Left hindlimb (tissue), 1 donor: ENCODE data around the gene IPO4.

Experiments
- DNase-seq: peaks from one replicate; pipeline ENCODE4 v3.0.0-alpha.2; 2018

The IPO4 gene

DNA sequence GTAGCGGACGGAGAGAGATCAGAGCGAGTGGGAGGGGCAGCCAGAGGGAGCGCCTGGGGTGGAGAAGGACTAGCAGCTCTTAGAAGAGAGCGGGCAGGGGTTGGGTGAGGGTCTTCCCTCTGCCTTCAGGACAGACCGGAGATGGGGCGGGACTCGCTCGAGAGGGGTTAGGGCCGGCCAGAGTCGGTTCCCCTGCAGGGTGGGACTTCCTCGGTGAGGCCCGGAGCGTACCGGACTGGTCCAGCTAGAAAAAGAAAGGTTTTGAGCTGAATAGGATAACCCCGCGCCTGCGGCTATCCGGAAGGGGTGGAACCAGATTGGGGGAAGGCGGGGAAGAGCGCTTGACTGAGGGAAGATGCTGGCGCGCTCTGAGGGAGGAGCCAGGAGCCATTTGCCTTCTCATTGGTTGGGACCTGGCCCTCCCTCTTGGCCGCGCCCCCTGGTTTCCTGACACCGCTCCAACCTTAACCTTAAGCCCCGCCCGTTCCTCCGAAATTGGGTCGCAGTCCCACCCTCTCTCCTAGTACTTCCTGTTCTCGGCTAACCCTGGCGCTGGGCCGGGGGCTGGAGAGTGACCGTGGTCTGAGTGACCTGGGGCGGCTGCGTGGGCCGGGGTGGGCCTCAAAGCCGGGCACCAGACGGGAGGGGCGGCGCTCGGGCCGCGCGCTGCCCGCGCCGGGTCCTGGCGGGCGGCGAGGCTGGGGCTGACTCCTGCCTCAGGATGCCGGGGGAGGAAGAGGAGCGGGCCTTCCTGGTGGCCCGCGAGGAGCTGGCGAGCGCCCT, 41.4 kb downstream of the IPO4 start, which contains the start of gene RNF31:
RNF31 (plus strand) TSS at position 521 of the 783 bp plus-strand sequence; CDS start at position 722, 201 bp downstream.
- DNase-seq: peak; percentile 98

DNA sequence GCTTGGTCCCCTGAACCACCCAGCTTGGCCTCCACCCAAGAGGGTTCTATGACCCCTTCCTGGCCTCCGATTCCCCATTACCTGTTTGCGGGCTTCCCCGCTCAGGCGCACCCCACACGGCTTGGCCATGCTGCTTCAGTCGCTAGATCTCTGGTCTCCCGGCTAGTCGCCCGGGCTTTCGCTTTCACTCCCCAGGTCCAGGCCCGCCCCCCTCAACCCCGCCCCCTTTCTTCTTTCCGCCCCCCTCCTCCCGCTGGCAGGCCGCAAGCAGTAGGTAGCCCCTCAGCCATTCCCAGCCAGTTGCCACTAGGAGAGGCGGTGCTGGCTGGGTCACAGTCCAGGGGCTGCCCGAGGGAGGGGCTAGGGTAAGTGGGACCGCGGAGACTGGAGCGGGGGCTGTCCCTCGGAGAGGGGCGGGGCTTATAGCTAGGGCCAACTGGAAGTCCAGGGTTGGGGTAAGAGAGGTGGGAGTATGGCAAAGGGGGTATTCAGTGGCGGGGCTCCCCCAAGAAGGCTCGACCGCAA, 42.1 kb downstream of the IPO4 start, which contains the start of gene PSME2:
PSME2 (minus strand) TSS at position 158 of the 525 bp plus-strand sequence; CDS start at position 129, 29 bp downstream.
- peak; percentile 97 for DNase-seq

DNA sequence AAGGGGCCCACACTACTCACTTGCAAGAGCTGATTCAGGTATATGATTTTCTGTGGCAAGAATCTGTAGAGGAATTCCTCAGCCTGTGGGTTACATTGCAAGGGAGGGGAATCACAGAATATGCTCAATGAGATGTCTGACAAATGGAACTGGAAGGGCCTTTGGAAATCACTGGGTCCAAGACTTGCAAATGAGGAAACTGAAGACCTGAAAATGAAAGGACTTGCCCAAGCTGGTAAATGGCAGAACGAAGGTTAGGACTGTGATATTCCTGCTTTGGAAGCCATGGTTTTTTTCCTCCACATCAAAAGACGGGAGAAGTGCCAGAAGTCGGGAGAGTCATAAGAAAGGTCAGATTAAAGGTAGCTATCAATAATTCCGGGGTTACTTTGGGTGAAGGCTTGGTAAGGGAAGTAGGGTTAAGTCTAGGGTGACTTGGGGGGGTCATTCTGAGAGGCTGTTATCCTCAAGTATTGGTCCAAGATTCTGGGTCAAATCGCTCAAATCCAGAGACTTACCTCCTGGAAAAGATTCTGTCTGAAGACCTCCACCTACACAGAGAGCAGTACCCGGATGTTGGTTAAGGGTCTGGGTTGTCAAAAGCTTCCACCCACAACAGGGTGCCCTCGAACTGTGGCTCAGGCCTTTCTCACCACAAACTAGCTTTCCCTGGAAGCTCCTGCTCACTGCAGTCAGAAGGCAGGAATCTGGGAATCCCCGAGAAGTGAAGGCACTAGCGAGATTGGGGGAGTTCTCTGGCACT, 42.7 kb downstream of the IPO4 start:
- DNase-seq: no peak

DNA sequence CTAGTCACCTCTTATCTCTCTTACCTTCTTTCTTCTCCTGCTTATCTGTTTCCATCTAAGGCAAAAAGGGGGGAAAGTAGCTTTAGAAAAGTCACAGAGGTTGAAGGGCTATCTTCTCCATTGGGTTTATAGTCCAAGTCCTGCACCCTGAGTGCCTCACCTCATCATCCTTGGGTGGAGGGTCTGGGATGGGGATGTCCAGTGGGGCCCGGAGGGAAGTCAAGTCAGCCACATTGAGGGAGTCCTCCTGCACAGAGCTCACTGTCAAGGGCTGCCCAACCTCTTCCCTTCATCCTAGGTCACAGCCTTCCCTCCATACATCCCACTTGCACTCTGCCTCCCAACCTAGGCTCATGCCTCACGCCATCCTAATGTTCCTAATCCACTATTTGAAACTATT, 43.4 kb downstream of the IPO4 start:
- no peak for DNase-seq

DNA sequence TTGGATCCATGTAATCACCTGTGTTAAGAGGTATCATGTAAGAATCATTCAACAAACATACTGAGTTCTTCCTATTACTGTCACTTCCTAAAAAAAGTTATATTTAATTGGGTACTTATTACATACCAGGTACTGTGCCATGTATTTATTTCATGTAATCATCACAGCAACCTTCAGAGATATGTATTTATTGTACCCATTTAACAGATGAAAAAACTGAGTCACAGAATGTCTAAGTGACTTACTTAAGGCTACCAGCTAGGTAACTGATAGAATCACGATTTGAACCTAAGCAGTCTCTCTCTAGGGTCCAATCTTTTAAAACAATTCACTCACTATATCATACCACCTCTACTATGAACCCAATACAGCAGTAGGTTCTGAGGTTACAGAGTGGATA, 44.2 kb downstream of the IPO4 start:
- DNase-seq: no peak

DNA sequence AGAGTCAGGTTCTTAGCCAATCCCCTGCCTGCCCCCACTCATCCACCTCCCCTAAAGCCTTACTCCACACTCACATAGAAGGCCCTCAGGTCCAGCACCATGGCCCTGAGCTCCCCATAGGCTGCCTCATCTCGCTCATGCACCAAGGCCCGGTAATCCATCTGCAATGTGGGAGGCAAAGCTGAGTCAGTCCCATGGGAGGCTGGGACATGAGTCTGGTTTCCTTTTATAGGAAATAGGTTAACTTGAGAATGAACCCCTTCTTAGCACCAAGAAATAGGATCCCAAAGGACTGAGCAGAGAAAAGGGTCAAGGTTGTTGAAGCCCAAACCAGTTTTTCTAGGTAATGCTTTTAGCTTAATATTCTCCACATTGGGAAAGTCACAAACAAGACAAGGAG, 45.1 kb downstream of the IPO4 start:
- no peak for DNase-seq

DNA sequence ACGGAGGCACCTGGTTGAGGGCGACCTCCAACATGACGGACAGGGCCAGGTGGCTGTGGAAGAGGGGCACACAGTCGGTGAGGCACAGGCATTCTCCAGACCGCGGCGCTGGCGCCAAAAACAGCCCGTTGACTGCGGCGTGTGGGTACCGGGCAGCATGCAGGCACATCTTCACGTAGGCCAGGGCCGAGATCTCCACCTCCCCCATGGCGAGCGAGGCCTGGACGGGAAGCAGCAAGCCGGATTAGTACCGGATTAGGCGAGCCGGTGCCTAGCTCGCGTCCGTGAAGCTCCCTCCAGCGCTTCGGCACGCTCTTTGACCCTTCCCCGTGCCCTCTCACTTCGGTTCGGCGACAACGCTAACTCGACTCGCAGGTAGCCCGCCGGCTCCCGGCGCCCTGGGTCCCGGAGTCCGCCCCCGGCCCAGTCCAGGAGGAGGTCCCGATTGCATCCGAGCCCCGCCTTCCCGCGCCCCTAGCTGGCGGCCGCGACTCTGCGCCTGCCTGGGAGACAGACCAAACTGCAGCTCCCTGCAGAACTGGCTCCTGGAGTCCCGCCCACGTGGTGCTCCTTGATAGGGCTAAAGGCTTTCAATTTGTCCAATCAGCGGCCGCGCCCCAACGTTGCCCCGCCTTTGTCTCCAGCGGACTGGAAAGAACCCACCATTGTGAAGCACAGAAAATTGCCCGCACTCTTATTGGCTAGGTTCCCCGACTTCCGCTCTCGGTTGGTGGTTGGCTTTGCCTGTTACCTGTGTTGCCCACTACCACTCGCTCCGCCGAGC, 47.3 kb downstream of the IPO4 start, which contains the start of gene EMC9:
EMC9 (minus strand) TSS at position 495 of the 784 bp plus-strand sequence; CDS start at position 208, 287 bp downstream.
- peak; percentile 99 for DNase-seq

DNA sequence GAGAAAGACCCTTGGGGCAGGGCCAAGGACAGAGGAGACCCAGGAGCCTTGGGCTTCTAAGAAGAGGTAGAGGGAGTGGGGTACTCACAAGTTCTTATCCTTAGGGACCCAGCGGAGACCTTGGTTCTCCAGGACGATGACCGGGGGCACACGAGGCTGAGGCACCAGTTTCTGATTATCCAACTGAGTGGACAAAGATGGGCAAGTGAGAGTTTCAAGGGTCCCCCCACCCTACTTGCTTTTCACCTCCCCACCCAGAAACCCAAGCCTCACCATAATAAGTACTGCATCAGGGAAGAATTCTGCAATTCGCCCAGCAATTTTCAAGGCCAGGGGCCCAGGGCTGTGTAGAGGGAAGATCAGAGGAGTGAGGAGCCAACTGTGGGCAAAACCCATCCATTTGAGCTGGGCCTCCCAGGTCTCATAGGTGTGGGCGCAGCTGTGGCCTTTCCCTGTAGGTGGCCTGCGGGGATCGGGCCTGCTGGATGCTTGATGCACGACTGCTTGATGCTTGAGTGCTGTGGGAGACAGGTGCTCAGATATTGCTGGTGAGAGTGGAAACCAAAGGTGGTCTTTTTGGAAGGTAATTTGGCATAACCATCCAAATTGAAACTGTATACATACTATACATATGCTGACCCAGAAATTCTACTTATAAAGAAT, 49.2 kb downstream of the IPO4 start:
- no peak for DNase-seq

DNA sequence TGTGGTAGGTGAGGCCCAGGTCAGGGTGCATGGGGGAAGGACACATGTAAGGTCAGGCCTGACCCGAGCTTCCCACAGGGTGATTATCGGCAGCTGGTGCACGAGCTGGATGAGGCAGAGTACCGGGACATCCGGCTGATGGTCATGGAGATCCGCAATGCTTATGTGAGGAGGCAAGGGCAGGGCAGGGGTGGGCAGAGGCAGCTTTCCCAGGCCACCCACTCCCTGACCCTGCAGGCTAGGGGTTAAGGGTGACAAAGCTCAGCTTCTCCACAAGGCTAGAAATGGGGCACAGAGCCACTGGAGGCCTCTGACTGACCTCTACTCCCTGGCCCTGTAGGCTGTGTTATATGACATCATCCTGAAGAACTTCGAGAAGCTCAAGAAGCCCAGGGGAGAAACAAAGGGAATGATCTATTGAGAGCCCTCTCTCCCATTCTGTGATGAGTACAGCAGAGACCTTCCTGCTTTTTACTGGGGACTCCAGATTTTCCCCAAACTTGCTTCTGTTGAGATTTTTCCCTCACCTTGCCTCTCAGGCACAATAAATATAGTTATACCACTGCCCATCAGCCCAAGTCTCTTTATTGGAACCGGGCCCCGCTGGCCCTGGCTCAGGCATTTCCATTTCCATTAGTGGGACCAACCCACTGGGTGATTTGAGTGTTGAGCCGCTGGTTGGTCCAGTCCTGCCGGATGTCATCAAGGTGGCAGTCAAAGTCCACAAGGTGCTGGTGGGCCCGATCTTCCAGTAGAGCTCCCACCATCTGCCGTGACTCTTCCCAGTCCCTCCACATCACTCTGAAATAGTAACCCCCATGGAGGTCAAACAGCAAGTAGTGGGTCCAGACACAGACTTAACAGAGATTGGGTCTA, 50.0 kb downstream of the IPO4 start:
- no peak for DNase-seq

DNA sequence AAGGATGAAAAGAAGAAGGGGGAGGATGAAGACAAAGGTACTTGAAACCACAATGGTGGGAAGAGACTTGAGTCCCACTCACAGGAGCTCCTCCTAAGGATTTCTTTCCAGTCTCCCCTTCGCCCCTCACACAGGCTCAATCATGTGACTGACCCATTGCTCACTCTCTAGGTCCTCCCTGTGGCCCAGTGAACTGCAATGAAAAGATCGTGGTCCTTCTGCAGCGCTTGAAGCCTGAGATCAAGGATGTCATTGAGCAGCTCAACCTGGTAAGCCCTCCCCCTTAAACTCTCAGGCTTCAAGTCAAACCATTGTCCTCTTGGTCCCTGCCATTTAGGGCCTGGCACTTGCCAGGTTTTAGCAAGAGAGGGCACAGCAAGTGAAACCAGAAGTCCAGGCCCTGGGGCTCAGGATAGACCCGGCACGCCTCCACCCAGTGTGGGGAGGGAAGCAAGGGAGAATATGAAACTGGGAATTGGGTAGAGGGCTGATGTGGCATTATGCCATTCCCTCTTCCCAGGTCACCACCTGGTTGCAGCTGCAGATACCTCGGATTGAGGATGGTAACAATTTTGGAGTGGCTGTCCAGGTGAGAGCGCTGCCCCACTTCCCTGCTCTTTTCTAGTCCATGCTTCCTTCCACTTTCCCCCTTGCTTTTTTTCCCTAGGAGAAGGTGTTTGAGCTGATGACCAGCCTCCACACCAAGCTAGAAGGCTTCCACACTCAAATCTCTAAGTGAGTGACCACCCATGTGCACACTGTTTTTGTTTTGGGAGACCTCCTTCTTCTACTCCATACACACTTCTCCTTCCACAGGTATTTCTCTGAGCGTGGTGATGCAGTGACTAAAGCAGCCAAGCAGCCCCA, 50.9 kb downstream of the IPO4 start:
- DNase-seq: no peak

DNA sequence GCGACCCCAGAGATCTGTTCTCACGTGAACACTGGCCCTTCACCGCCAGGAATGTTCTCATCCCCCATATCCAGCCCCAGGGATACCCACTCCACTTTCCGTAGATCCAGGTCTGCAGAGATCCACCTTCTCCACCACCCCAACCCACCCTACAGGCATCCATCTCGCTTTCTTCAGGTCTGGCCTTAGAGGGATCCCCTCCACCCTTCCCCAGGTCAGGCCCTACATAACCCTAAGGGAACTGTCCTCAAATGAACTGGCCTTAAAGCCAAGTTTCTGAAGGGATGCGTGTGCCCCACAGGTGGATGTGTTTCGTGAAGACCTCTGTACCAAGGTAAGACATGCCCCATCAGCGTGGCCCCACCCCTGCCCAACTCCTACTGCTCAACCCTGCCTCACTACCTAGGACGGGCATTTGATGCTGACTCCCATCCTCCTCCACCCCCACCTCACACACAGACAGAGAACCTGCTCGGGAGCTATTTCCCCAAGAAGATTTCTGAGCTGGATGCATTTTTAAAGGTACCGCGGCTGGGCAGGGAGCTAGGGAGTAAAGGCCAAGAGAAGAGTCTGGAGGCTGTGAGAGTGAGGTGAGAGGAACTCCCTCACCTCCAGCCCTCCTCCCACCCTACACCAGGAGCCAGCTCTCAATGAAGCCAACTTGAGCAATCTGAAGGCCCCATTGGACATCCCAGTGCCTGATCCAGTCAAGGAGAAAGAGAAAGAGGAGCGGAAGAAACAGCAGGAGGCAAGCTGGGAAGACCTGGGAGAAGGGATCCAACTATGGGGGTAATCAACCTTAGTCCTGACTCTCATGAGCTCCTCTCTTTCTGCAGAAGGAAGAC, 51.7 kb downstream of the IPO4 start:
- no peak for DNase-seq

DNA sequence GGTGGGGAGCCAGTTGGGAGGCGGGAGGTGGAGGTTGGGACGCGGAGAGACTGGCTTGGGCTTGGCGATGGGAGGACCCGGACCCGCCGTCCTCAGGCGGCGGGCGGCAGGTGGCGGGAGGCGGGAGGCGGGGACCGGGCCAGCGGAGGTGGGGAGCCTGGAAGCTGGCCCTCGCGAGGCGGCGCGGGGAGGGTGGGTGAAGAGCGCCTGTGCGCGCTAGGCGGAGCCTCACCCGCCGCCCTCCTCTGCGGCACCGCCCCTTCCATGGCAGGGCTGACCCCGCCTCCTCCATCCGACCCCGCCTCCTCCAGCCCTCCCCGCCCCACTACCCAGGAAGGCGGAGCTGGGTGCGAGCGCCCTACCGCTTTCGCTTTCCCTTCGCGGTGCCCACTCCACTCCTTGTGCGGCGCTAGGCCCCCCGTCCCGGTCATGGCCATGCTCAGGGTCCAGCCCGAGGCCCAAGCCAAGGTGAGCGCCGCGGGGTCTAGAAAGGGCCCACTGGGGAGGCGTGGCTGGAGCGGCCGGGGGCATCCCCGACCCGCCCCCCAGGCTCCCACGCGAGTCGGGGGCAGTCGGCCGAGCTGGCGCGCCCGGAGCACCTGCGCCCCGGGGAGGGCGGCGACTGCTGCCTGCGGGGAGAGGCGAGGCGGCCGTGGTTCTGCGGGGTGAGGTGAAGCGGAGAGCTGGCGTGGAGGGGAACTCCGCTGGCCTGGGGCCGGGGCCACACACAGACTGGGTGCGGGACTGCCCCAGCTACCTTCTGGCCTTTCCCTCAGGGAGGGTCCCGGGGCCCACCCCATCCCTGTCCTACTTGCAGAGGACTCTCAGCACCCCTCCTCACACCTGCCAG, 52.6 kb downstream of the IPO4 start, which contains the start of gene PSME1:
PSME1 (plus strand) TSS at position 361 of the 850 bp plus-strand sequence; CDS start at position 430, 69 bp downstream.
- peak; percentile 93 for DNase-seq

DNA sequence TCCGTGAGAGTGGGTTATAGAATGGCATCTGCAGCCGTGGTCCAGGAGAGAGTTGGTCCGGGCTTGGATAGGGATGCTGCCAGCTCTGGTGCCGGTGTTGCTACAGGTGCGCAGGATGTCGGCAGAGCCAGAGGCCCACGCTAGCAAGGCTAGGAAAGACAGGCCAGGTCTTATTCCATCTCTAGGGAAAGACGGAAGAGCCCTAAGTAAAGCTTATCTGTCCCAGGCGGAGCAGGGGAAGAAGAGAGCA, 53.1 kb downstream of the IPO4 start:
- DNase-seq: no peak

DNA sequence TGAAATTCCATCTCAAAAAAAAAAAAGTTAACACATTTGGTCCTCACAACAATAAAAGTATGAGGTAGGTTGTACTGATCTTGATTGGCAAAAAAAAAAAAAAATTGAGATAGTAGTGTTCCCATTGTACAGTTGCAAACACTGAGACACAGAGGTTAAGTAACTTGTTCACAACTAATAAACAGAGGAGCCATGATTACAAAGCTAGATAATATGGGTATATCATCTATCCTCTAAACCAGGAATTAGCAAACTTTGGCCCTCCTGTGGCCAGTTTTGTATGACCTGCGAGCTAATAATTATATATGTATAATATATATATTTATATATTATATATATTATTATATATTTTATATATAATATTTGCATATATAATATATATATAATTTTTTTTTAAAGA, 54.9 kb downstream of the IPO4 start:
- DNase-seq: no peak

DNA sequence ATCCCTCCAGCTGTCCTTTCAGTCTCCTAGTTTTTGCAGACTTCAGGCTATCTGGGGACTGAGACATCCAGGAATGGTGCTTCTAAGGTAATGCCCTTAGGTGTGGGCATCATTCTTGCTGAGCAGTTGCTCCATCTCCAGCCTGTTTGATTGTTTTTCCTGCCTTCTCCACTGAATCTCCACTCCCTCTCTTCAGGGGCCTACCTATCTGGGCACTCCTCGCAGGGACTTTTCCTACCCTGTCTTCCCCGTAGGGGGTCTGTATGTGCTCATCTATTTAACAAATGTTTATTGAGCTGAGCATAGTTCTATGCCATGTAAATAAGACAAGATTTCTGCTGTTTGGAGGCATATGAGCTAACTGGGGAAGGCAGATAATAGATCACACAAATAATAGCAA, 55.6 kb downstream of the IPO4 start:
- no peak for DNase-seq

DNA sequence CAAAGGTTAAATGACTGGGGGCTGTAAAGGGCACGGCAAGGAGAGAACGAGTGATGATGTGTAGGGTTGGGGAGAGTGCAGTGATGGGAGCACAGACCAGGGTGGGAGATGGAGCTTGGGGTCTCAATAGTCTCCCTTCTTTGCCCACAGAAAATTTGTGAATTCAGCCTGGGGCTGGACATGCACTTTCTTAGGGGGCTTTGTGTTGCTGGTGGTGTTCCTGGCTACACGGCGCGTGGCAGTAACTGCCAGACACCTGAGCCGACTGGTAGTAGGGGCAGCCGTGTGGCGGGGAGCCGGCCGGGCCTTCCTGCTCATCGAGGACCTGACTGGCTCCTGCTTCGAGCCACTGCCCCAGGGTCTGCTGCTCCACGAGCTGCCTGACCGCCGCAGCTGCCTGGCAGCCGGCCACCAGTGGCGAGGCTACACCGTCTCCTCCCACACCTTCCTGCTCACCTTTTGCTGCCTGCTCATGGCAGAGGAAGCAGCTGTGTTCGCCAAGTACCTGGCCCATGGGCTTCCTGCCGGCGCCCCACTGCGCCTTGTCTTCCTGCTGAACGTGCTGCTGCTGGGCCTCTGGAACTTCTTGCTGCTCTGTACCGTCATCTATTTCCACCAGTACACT, 56.4 kb downstream of the IPO4 start:
- DNase-seq: no peak

DNA sequence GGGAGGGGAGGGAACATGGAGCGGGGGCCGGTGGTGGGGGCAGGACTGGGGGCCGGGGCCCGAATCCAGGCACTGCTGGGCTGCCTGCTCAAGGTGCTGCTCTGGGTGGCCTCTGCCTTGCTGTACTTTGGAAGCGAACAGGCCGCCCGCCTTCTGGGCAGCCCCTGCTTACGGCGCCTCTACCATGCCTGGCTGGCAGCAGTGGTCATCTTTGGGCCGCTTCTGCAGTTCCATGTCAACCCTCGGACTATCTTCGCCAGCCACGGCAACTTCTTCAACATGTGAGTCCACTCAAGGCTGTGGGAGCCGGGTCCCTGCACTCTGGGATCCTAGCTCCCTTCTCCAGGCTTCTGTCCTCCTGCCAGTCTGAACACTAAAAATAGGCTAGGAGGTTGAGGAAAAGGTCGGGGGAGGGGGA, 57.1 kb downstream of the IPO4 start:
- no peak for DNase-seq
